GM18909 (cell line): ENCODE data around the gene JMJD7.

Source experiments
- ATAC-seq: cut with Tn5 transposase; IDR thresholded peaks from one replicate; pipeline ENCODE4 v1.9.1; 2021; ENCODE audit warnings: mild to moderate bottlenecking; ENCODE audit not compliant: unreplicated experiment, poor library complexity

Gene JMJD7

GRCh38 chr15:41839781-41840491, 12.0 kb downstream of the JMJD7 start:
- no peak for ATAC-seq

GRCh38 chr15:41840673-41841072, 12.8 kb downstream of the JMJD7 start:
- ATAC-seq = no peak

GRCh38 chr15:41841131-41841530, 13.2 kb downstream of the JMJD7 start:
- ATAC-seq = no peak

- no peak for ATAC-seq
Measured at GRCh38 chr15:41842229-41842628, 14.3 kb downstream of the JMJD7 start.

GRCh38 chr15:41843571-41843970, 15.7 kb downstream of the JMJD7 start:
- ATAC-seq = no peak

GRCh38 chr15:41844814-41845213, 16.9 kb downstream of the JMJD7 start:
- no peak for ATAC-seq

- ATAC-seq = no peak
Measured at GRCh38 chr15:41847206-41847605, 19.3 kb downstream of the JMJD7 start.

- no peak for ATAC-seq
Measured at GRCh38 chr15:41847981-41848380, 20.1 kb downstream of the JMJD7 start.

GRCh38 chr15:41848631-41849030, 20.7 kb downstream of the JMJD7 start:
- ATAC-seq = no peak

- ATAC-seq = no peak
Measured at GRCh38 chr15:41849204-41849603, 21.3 kb downstream of the JMJD7 start.

- ATAC-seq = no peak
Measured at GRCh38 chr15:41849861-41850260, 22.0 kb downstream of the JMJD7 start.

- ATAC-seq = no peak
Measured at GRCh38 chr15:41850482-41851166, 22.7 kb downstream of the JMJD7 start.

- no peak for ATAC-seq
Measured at GRCh38 chr15:41851167-41851523, 23.3 kb downstream of the JMJD7 start.

- ATAC-seq = no peak
Measured at GRCh38 chr15:41851755-41852370, 24.0 kb downstream of the JMJD7 start.

GRCh38 chr15:41852736-41853590, 25.1 kb downstream of the JMJD7 start:
- no peak for ATAC-seq

GRCh38 chr15:41853831-41854230, 25.9 kb downstream of the JMJD7 start:
- ATAC-seq = no peak

- ATAC-seq = no peak
Measured at GRCh38 chr15:41854443-41854842, 26.6 kb downstream of the JMJD7 start.

GRCh38 chr15:41855261-41855961, 27.5 kb downstream of the JMJD7 start:
- ATAC-seq = no peak

GRCh38 chr15:41856262-41856661, 28.4 kb downstream of the JMJD7 start:
- ATAC-seq = no peak

GRCh38 chr15:41856716-41857115, 28.8 kb downstream of the JMJD7 start:
- ATAC-seq = no peak
